HepG2 (cell line): ENCODE results near the gene CIAPIN1. TPM values are rescaled to one million over a fixed set of nuclear protein-coding genes. Genes with fewer than 3 reads are reported as not detected.

Source experiments
- AKAP8 ChIP-seq: sonication (generic); formaldehyde crosslinking; IDR thresholded peaks from 2 replicates; pipeline ENCODE4 v1.5.1; 2020; ENCODE audit warnings: mild to moderate bottlenecking, missing genetic modification reagents
- CENPT ChIP-seq: sonication (generic); formaldehyde crosslinking; IDR thresholded peaks from 2 replicates; pipeline ENCODE4 v1.8.0; 2022; ENCODE audit warnings: low read depth, mild to moderate bottlenecking, moderate library complexity, missing genetic modification reagents
- ETV6 ChIP-seq: sonication (generic); formaldehyde crosslinking; conservative IDR thresholded peaks from 2 replicates; pipeline ENCODE4 v1.4.0; 2020; ENCODE audit warnings: missing genetic modification reagents
- FOXC1 ChIP-seq: sonication (generic); formaldehyde crosslinking; IDR thresholded peaks from 2 replicates; pipeline ENCODE4 v1.8.0; 2022; ENCODE audit warnings: mild to moderate bottlenecking, missing genetic modification reagents, borderline replicate concordance
- FOXM1 ChIP-seq: sonication (generic); formaldehyde crosslinking; IDR thresholded peaks from 2 replicates; pipeline ENCODE4 v1.5.0; 2020; ENCODE audit warnings: missing genetic modification reagents
- HNRNPUL1 ChIP-seq: fragments of 200-400 bp; formaldehyde crosslinking; IDR thresholded peaks from 2 replicates; pipeline ENCODE4 v1.6.1; 2017; ENCODE audit warnings: low read depth, mild to moderate bottlenecking, low read length, moderate library complexity
- MED1 ChIP-seq: sonication (generic); formaldehyde crosslinking; IDR thresholded peaks from 2 replicates; pipeline ENCODE4 v1.4.0; 2020; ENCODE audit warnings: missing genetic modification reagents
- PHF20 ChIP-seq: sonication (generic); formaldehyde crosslinking; IDR thresholded peaks from 2 replicates; pipeline ENCODE4 v1.5.0; 2020; ENCODE audit warnings: mild to moderate bottlenecking, missing genetic modification reagents
- RBM22 ChIP-seq: fragments of 200-400 bp; formaldehyde crosslinking; optimal IDR thresholded peaks from 2 replicates; pipeline ENCODE3; 2017; ENCODE audit warnings: mild to moderate bottlenecking, low read length, moderate library complexity
- STAT6 ChIP-seq: sonication (generic); formaldehyde crosslinking; IDR thresholded peaks from 2 replicates; pipeline ENCODE4 v1.4.0; 2020; ENCODE audit warnings: missing genetic modification reagents, mild to moderate bottlenecking, borderline replicate concordance
- TBX2 ChIP-seq: sonication (generic); formaldehyde crosslinking; IDR thresholded peaks from 2 replicates; pipeline ENCODE4 v1.5.0; 2020; ENCODE audit warnings: missing genetic modification reagents, mild to moderate bottlenecking, borderline replicate concordance
- TFDP1 ChIP-seq: IDR thresholded peaks from 2 replicates; pipeline ENCODE4 v1.6.1; 2016; ENCODE audit warnings: missing compliant biosample characterization, missing genetic modification reagents, borderline replicate concordance
- TIGD3 ChIP-seq: sonication (generic); formaldehyde crosslinking; IDR thresholded peaks from 2 replicates; pipeline ENCODE4 v1.5.1; 2020; ENCODE audit warnings: mild to moderate bottlenecking, missing genetic modification reagents, borderline replicate concordance
- ZFAT ChIP-seq: sonication (generic); formaldehyde crosslinking; conservative IDR thresholded peaks from 2 replicates; pipeline ENCODE4 v1.8.1; 2023; ENCODE audit warnings: missing genetic modification reagents, inconsistent platforms
- ZMYM4 ChIP-seq: sonication (generic); formaldehyde crosslinking; IDR thresholded peaks from 2 replicates; pipeline ENCODE4 v1.8.1; 2023; ENCODE audit warnings: mild to moderate bottlenecking, missing genetic modification reagents
- ZNF260 ChIP-seq: sonication (generic); formaldehyde crosslinking; IDR thresholded peaks from 2 replicates; pipeline ENCODE4 v1.4.0; 2020; ENCODE audit warnings: missing genetic modification reagents, low read depth, mild to moderate bottlenecking, borderline replicate concordance
- ZNF451 ChIP-seq: sonication (generic); formaldehyde crosslinking; IDR thresholded peaks from 2 replicates; pipeline ENCODE4 v1.5.0; 2020; ENCODE audit warnings: mild to moderate bottlenecking, missing genetic modification reagents
- ZNF577 ChIP-seq: sonication (generic); formaldehyde crosslinking; IDR thresholded peaks from 2 replicates; pipeline ENCODE4 v1.4.0; 2020; ENCODE audit warnings: mild to moderate bottlenecking, low read depth, missing genetic modification reagents, borderline replicate concordance
- ZNF781 ChIP-seq: sonication (generic); formaldehyde crosslinking; IDR thresholded peaks from 2 replicates; pipeline ENCODE4 v1.5.1; 2020; ENCODE audit warnings: borderline replicate concordance, mild to moderate bottlenecking, missing genetic modification reagents; ENCODE audit errors: not compliant biosample characterization
- polyA plus RNA-seq, 8 experiments: library from polyadenylated mRNA; depleted of rRNA in 3 of 8; stranded (reverse) in 7 of 8; unstranded in 1 of 8; fragments of >200 nt; fragmentation: Illumina TruSeq in 4 of 8; extraction: Trizol in 4 of 8; gene quantifications; 2 replicates each; pipeline versions ENCODE4 v1.2.1 to v1.2.3, GENCODE V29; 2011 to 2016; ENCODE audit warnings: low read depth in 4 of 8, missing spikeins in 1 of 8, mixed read lengths in 1 of 8; ENCODE audit not compliant: insufficient read depth in 1 of 8
- total RNA-seq, 5 experiments: library from RNA; depleted of rRNA; stranded (reverse); fragments of >200 nt; fragmentation: Illumina TruSeq; extraction: Trizol; gene quantifications; 2 replicates each; pipeline ENCODE4 v1.2.3, GENCODE V29; 2016; ENCODE audit warnings: low read depth in 1 of 5
- TF ChIP-seq, protein P1 (sequence below): sonication (generic); formaldehyde crosslinking; IDR thresholded peaks from 2 replicates; pipeline ENCODE4 v1.4.0; 2020; ENCODE audit warnings: missing genetic modification reagents
- TF ChIP-seq, protein P2 (sequence below): sonication (generic); formaldehyde crosslinking; IDR thresholded peaks from 2 replicates; pipeline ENCODE4 v1.5.0; 2020; ENCODE audit warnings: missing genetic modification reagents, mild to moderate bottlenecking, borderline replicate concordance

CIAPIN1 gene
- total and polyA plus RNA-seq, 2 of the 13 experiments (the other 11 are each of a cell fraction or from before 2014, with no cell fraction given), result 69.3 to 89.7 TPM

- TF ChIP-seq, protein P1, sequence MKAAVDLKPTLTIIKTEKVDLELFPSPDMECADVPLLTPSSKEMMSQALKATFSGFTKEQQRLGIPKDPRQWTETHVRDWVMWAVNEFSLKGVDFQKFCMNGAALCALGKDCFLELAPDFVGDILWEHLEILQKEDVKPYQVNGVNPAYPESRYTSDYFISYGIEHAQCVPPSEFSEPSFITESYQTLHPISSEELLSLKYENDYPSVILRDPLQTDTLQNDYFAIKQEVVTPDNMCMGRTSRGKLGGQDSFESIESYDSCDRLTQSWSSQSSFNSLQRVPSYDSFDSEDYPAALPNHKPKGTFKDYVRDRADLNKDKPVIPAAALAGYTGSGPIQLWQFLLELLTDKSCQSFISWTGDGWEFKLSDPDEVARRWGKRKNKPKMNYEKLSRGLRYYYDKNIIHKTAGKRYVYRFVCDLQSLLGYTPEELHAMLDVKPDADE (CRISPR knock-in tag), result no peak
- TF ChIP-seq ETV6 (CRISPR knock-in tag), result no peak
- no peak for TF ChIP-seq TIGD3 (CRISPR knock-in tag)
- TF ChIP-seq CENPT (CRISPR knock-in tag), result no peak
- TF ChIP-seq ZNF577 (CRISPR knock-in tag), result no peak
- no peak for TF ChIP-seq ZNF260
- no peak for TF ChIP-seq PHF20 (CRISPR knock-in tag)
- TF ChIP-seq FOXC1, result no peak
- peak; percentile 67 for TF ChIP-seq ZMYM4 (CRISPR knock-in tag)
- peak; percentile 91 for TF ChIP-seq MED1 (CRISPR knock-in tag)
- peak; percentile 5 for TF ChIP-seq ZNF781 (CRISPR knock-in tag)
- TF ChIP-seq AKAP8, result peak; percentile 45; the same call in 1 of the 2 replicates
- peak; percentile 91 for TF ChIP-seq RBM22
- no peak for TF ChIP-seq ZFAT (CRISPR knock-in tag)
- TF ChIP-seq, protein P2, sequence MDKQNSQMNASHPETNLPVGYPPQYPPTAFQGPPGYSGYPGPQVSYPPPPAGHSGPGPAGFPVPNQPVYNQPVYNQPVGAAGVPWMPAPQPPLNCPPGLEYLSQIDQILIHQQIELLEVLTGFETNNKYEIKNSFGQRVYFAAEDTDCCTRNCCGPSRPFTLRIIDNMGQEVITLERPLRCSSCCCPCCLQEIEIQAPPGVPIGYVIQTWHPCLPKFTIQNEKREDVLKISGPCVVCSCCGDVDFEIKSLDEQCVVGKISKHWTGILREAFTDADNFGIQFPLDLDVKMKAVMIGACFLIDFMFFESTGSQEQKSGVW, result no peak
- TF ChIP-seq HNRNPUL1, result no peak
- TF ChIP-seq ZNF451 (CRISPR knock-in tag), result 0 out of 2 replicates have a peak, but pooled peaks have one; percentile 13
- TF ChIP-seq STAT6 (CRISPR knock-in tag), result peak; percentile 70; the same call in 1 of the 2 replicates
- peak; percentile 91 for TF ChIP-seq TBX2
- peak; percentile 24; the same call in 1 of the 2 replicates for TF ChIP-seq TFDP1
- no peak for TF ChIP-seq FOXM1
These were observed 24.9 kb upstream of the CIAPIN1 start (continued) for GRCh38 chr16:57471852-57472664.
